Neural progenitor cell (in vitro differentiated cells): ENCODE measurements around the gene TPCN2. TPM values are rescaled to one million over a fixed set of nuclear protein-coding genes. Genes with fewer than 3 reads are reported as not detected.

ENCODE experiments used
- DNase-seq: peaks from one replicate; pipeline ENCODE4 v3.0.0-alpha.2; 2016; ENCODE audit warnings: low spot score
- H2AFZ ChIP-seq: fragments of 200-600 bp; sonication (generic); replicated peaks from 2 replicates; pipeline ENCODE4 v1.6.1; 2016; ENCODE audit warnings: antibody characterized with exemption
- H3F3A ChIP-seq: fragments of 200-600 bp; sonication (generic); 2 replicates; pipeline ENCODE4 v1.6.1; 2016; ENCODE audit warnings: antibody characterized with exemption, low read depth
- H3K27ac ChIP-seq: fragments of 200-600 bp; sonication (generic); 2 replicates; pipeline ENCODE4 v1.5.1; 2016; ENCODE audit warnings: mild to moderate bottlenecking
- H3K27me3 ChIP-seq: fragments of 200-600 bp; sonication (generic); 2 replicates; pipeline ENCODE4 v1.6.1; 2016; ENCODE audit warnings: mild to moderate bottlenecking, moderate library complexity
- H3K36me3 ChIP-seq: fragments of 200-600 bp; sonication (generic); 2 replicates; pipeline ENCODE4 v1.5.1; 2016
- H3K4me1 ChIP-seq: fragments of 200-600 bp; sonication (generic); 2 replicates; pipeline ENCODE4 v1.6.1; 2016; ENCODE audit warnings: mixed run types
- H3K4me2 ChIP-seq: fragments of 200-600 bp; sonication (generic); 2 replicates; pipeline ENCODE4 v1.6.1; 2016
- H3K4me3 ChIP-seq: fragments of 200-600 bp; sonication (generic); 2 replicates; pipeline ENCODE4 v1.5.1; 2016
- H3K79me2 ChIP-seq: fragments of 200-600 bp; sonication (generic); 2 replicates; pipeline ENCODE4 v1.6.1; 2016; ENCODE audit warnings: low read depth
- H3K9ac ChIP-seq: fragments of 200-600 bp; sonication (generic); 2 replicates; pipeline ENCODE4 v1.6.1; 2016
- H3K9me3 ChIP-seq: fragments of 200-600 bp; sonication (generic); 2 replicates; pipeline ENCODE4 v1.5.1; 2016; ENCODE audit warnings: low read depth
- H4K20me1 ChIP-seq: fragments of 200-600 bp; sonication (generic); 2 replicates; pipeline ENCODE4 v1.6.1; 2016; ENCODE audit warnings: low read depth
- H3K27ac Mint-ChIP-seq: 3 replicates; pipeline ENCODE4 v1.8.0; 2021; ENCODE audit warnings: mixed read lengths
- H3K27me3 Mint-ChIP-seq: 2 replicates; pipeline ENCODE4 v1.8.0; 2022; ENCODE audit warnings: low read depth, mild to moderate bottlenecking, inconsistent platforms, moderate library complexity, mixed read lengths; ENCODE audit not compliant: insufficient read depth
- H3K36me3 Mint-ChIP-seq: 3 replicates; pipeline ENCODE4 v1.8.0; 2021; ENCODE audit warnings: mixed read lengths
- H3K4me1 Mint-ChIP-seq: 3 replicates; pipeline ENCODE4 v1.8.0; 2021; ENCODE audit warnings: mixed read lengths
- H3K4me3 Mint-ChIP-seq: 3 replicates; pipeline ENCODE4 v1.8.0; 2021; ENCODE audit warnings: mild to moderate bottlenecking, moderate library complexity, mixed read lengths
- H3K9me3 Mint-ChIP-seq: 3 replicates; pipeline ENCODE4 v1.8.0; 2020; ENCODE audit warnings: mixed read lengths
- EZH2 ChIP-seq: fragments of 200-600 bp; sonication (generic); IDR thresholded peaks from 2 replicates; pipeline ENCODE4 v1.6.1; 2017; ENCODE audit warnings: antibody characterized with exemption, mild to moderate bottlenecking, moderate library complexity
- EZH2phosphoT487 ChIP-seq: fragments of 200-600 bp; sonication (generic); IDR thresholded peaks from 2 replicates; pipeline ENCODE4 v1.6.1; 2017; ENCODE audit warnings: antibody characterized with exemption
- total RNA-seq: library from RNA; depleted of rRNA; stranded (reverse); fragments of >200 nt; gene quantifications from 2 replicates; pipeline ENCODE4 v1.2.3, GENCODE V29; 2015; ENCODE audit warnings: low replicate concordance
- TF ChIP-seq, protein P1 (sequence below): fragments of 200-600 bp; sonication (generic); IDR thresholded peaks from 2 replicates; pipeline ENCODE4 v1.5.1; 2017; ENCODE audit warnings: antibody characterized with exemption, mild to moderate bottlenecking

The TPCN2 gene
- total RNA-seq, 1 donor from 2014 or later = 7.2 TPM

DNA sequence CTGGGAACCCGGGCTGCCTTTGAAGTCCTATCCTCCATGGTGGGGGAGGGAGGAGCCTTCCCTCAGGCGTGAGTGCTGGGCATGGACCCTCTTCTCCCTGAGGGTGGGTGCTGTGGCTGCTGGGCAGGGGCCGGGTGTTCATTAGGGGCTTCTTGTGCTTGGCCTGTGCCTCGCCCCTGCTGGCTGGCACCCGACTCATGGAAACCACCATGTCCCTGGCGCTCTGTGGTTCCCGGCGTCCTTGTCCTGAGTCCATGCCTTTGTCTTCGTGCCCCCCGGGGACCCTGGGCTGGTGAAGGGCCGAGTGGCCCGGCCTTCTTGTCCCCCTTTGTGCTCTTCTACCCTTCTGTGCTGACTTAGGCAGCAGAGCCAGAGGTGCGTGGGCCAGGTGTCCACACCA is 23.2 kb downstream of the TPCN2 start:
- peaks cover 3% of the 10 kb centered on the region for H3K27me3 Mint-ChIP-seq
- no peak overlapping the region for H3K27ac Mint-ChIP-seq
- Histone ChIP-seq H3K27me3 (no peaks in the 10 kb centered on the region), H3K79me2 (no peaks in the 10 kb centered on the region), H3K27ac (no peak overlapping the region), H4K20me1 (peaks cover 10% of the 10 kb centered on the region), H3K9me3 (no peaks in the 10 kb centered on the region), H2AFZ (no peak overlapping the region), H3K36me3 (no peaks in the 10 kb centered on the region), H3K4me3 (no peak overlapping the region), H3K4me1 (no peaks in the 10 kb centered on the region), H3K4me2 (no peak overlapping the region), H3F3A (no peaks in the 10 kb centered on the region), H3K9ac (no peak overlapping the region)
- H3K4me1 Mint-ChIP-seq = no peaks in the 10 kb centered on the region
- no peak for DNase-seq
- TF ChIP-seq EZH2phosphoT487 (no peak), EZH2 (no peak)
- TF ChIP-seq, protein P1, sequence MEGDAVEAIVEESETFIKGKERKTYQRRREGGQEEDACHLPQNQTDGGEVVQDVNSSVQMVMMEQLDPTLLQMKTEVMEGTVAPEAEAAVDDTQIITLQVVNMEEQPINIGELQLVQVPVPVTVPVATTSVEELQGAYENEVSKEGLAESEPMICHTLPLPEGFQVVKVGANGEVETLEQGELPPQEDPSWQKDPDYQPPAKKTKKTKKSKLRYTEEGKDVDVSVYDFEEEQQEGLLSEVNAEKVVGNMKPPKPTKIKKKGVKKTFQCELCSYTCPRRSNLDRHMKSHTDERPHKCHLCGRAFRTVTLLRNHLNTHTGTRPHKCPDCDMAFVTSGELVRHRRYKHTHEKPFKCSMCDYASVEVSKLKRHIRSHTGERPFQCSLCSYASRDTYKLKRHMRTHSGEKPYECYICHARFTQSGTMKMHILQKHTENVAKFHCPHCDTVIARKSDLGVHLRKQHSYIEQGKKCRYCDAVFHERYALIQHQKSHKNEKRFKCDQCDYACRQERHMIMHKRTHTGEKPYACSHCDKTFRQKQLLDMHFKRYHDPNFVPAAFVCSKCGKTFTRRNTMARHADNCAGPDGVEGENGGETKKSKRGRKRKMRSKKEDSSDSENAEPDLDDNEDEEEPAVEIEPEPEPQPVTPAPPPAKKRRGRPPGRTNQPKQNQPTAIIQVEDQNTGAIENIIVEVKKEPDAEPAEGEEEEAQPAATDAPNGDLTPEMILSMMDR = no peak
- no peaks in the 10 kb centered on the region for H3K9me3 Mint-ChIP-seq
- peaks cover 4% of the 10 kb centered on the region for H3K36me3 Mint-ChIP-seq
- H3K4me3 Mint-ChIP-seq = no peak overlapping the region

DNA sequence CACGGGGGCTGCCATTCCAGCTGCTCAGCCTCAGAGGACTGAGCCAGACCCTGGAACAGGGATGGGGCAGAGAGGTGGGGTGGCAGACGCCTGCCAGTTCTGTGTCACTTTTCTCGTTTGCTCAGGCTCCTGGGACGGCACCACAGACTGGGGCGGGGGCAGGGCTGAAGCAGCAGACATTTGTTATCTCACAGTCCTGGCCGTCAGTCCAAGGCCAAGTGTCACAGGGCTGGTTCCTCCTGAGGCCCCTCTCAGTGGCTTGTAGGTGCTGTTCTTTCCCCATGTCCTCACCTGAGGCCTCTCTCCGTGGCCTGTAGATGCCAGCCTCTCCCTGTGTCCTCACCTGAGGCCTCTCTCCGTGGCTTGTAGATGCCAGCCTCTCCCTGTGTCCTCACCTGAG is 24.7 kb downstream of the TPCN2 start:
- Histone ChIP-seq H3K27ac (no peak overlapping the region), H3K4me3 (no peak overlapping the region), H3K4me1 (no peaks in the 10 kb centered on the region), H3K9ac (no peak overlapping the region), H4K20me1 (peaks cover 6% of the 10 kb centered on the region), H3F3A (no peaks in the 10 kb centered on the region), H3K36me3 (no peaks in the 10 kb centered on the region), H3K27me3 (no peaks in the 10 kb centered on the region), H3K4me2 (no peak overlapping the region), H2AFZ (no peak overlapping the region), H3K9me3 (no peaks in the 10 kb centered on the region), H3K79me2 (no peaks in the 10 kb centered on the region)
- DNase-seq = no peak
- Mint-ChIP-seq H3K9me3 (no peaks in the 10 kb centered on the region), H3K36me3 (peaks cover 4% of the 10 kb centered on the region), H3K27ac (no peak overlapping the region), H3K4me3 (no peak overlapping the region), H3K27me3 (peaks cover 3% of the 10 kb centered on the region), H3K4me1 (no peaks in the 10 kb centered on the region)
- TF ChIP-seq, protein P1 = no peak
- TF ChIP-seq EZH2 (no peak), EZH2phosphoT487 (no peak)

GRCh38 chr11:69074375-69075140 is 25.8 kb downstream of the TPCN2 start:
- Histone ChIP-seq H3K27ac (no peak overlapping the region), H3K36me3 (no peaks in the 10 kb centered on the region), H3K9ac (no peak overlapping the region), H3K4me1 (no peaks in the 10 kb centered on the region), H4K20me1 (peaks cover 6% of the 10 kb centered on the region), H3F3A (no peaks in the 10 kb centered on the region), H3K79me2 (no peaks in the 10 kb centered on the region), H3K4me3 (no peak overlapping the region), H3K9me3 (no peaks in the 10 kb centered on the region), H3K4me2 (no peak overlapping the region), H2AFZ (no peak overlapping the region), H3K27me3 (no peaks in the 10 kb centered on the region)
- Mint-ChIP-seq H3K36me3 (peaks cover 4% of the 10 kb centered on the region), H3K4me1 (no peaks in the 10 kb centered on the region), H3K4me3 (no peak overlapping the region), H3K27me3 (peaks cover 3% of the 10 kb centered on the region), H3K9me3 (no peaks in the 10 kb centered on the region), H3K27ac (no peak overlapping the region)
- no peak for DNase-seq
- no peak for TF ChIP-seq EZH2
- TF ChIP-seq, protein P1 = no peak
- no peak for TF ChIP-seq EZH2phosphoT487
